GM21390 (cell line): ENCODE measurements around the gene AGO1.
"Not testable (repeated sequence)": the region's sequence is repeated elsewhere in the genome, so short reads cannot be mapped to it uniquely, and the experiment has no call there.

ENCODE experiments used
- ATAC-seq: cut with Tn5 transposase; IDR thresholded peaks from one replicate; pipeline ENCODE4 v1.9.1; 2021; ENCODE audit not compliant: unreplicated experiment

The AGO1 gene

GRCh38 chr1:35968396-35968795 lies 85.4 kb downstream of the AGO1 start:
- ATAC-seq = no peak

GRCh38 chr1:35971601-35972000 lies 88.6 kb downstream of the AGO1 start:
- no peak for ATAC-seq

- ATAC-seq = not testable (repeated sequence)
Observed at GRCh38 chr1:35972631-35973030, 89.6 kb downstream of the AGO1 start.

GRCh38 chr1:35980090-35980489 lies 97.1 kb downstream of the AGO1 start:
- no peak for ATAC-seq
